Measurements from ENCODE around the gene PAM16. TPM values are rescaled to one million over a fixed set of nuclear protein-coding genes. Genes with fewer than 3 reads are reported as not detected.

Gene PAM16
- total RNA-seq, 1 donor from 2014 or later, result 48.6 TPM

DNA sequence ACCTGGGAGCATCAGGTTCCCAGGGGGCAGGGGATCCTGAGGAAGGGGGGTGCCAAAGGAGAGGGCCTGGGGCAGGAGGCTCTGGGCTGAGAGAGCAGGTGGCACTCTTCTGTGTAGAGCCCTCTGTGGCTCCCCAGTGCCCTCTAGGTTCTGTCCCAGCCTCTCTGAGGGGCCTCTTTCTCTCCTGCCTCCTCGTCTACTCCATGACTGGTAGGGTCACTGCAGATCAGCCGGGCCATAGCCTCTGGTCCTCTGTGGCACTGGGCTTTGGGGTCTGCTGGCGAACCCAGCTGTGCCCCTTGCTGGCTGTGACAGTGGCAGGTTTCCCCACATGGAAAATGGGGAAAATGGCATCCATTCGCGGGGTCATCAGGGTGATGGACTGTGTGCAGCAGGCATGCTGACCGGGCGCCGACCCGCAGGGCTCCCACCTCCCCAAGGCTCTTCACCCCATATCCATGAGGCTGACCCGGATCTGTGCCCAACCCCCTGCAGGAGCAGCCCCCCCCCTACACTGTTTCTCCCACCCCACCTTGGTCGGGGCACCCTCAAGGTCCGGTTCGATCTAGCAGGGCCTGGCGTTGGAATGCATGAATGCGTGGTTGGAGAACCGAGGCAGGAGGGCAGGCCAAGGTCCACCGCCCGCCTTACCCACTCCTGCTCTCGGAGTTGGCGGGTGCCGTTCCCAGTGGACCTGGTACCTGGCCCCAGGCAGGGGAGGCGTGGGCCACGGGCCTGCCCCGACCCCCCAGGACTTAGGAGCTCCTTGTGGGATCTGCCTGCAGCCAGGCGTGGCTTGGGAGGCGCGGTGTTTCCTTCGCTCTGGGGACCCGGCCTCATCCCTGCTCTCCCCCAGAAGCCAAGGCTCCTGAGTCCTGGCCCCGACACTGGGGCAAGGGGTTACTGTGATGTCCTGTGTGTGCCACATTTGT lies 28.7 kb downstream of the PAM16 start:
- intact Hi-C loops (cut with micrococcal nuclease), result no loop called here

DNA sequence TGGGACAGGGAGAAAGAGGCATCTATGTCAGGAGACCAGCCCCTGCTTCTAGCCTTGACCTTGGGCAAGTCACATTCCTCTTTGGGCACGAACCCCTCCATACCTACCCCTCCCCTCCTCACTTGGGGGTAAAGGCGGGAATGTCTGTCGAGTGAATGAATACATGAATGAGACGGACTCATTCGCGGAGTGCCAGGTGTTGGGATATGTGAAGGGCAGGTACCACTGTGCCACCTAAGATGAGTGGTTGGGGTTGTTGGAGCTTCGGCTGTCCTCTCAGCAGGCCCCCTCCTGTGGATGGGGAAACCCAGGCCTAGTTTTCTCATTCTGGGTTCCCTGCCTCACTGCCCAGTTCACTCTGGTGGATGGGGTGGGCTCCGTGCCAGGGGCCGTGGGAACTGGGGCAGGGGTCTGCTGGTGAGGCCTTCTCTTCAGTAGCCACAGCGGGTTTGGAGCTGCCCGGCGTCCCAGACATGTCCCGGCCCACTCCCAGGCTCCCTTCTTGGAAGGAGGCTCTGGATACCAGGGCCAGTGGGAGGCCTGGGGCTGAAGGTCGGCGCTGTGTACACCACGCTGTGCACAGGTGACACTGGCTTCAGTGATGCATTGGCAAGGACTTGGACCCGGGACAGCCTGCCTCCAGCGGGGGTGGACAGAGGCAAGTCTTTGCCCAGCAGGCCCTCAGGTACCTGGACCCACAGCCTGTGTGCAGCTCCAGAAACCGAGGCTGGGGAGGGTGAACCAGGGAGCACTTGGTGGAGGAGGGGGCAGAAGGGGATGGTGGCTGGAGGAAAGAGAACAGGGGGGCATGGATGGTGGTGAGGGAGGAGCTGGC lies 29.6 kb downstream of the PAM16 start:
- intact Hi-C loops (cut with micrococcal nuclease), result no loop called here

DNA sequence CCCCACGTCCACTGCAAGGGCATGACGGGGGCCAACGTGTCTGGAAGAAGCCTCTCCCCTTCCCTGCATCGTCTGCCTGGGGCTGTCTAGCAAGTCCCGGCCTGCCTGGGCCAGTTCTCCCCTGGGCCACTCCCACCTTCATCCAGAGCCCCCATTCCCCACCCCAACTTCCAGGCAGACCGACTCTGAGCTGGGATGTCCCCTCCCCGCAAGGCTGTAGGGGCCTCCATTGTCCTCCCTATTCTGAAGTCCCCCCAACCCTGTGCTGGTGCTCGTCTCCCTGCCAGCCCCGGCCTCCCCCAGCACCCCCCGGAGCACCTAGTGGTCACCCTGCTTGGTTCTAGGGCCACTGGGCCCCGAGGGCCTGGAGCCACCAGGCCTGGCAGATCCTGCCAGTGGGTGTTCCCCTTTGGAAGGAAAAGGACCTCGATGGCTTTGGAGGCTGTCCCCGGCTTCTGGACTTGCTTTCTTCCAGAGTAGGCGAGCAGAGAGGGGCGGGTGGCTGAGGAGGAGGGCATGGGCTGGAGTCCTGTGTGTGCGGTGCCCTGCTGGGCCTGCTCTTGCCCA lies 30.5 kb downstream of the PAM16 start:
- intact Hi-C loops (cut with micrococcal nuclease), result no loop called here

DNA sequence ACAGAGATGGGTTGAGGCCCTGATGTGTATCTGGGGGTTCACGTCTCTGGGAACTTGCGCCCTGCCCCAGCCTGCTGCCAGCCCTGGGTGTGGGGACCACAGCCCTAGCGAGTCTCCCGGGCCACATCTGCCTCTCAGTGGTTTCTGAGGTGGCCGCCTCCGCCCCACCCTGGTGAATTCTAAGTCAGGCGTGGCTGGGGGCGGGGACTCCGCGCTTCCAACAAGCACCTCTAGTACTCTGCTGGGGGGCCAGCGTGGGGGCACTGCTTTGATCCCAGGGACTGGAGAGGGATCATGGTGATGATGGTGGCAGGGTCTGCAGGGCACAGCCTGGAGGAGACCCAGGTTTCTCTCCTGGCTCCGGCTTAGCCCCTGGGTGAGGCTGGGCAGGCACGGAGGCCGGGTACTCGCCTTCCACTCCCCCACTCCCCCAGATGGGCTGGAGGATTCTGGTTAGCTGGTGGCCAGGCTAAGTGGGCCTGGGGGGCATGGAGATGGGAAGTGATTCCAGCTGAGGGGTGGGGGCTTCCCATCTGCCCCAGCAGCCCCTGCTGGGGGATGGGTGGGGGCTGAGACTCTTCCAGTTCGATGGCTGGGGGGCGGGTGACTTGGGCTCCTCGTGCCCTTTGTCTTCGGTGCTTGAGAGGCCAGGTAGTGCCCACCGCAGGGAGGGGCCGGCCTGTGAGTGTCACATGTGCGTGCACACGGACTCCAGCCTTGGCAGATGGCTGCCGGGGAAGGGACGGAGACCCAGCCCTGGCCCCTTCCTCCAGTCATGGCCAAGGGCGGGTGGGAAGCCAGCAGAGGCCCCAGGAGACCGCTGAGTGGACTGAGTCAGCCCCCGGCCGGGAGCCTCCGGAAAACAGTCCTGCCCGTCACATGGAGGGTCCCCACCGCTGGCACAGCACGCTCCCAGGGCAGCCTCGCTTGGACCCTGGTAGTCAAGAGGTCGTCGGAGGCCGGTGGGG lies 31.4 kb downstream of the PAM16 start:
- intact Hi-C loops (cut with micrococcal nuclease), result no loop called here

DNA sequence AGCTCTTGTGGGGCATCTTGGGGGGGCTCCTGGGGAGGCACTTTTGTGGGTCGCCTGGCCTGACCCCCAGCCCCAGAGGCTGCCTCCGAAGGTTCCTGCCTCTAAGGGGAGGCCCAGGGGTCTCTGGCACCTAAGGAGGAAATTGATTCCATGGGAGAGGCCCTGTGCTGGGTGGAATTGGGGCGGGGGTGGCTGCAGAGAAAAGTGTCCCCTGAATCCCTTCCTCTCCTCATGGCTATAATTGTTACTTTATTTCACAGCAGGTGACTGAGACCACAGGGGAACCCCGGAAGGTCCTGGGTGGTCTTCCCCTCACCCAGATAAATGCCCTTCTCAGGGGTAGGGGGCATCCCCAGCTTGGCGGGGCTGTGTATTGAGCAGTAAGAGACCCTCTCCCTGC lies 32.2 kb downstream of the PAM16 start:
- intact Hi-C loops (cut with micrococcal nuclease), result no loop called here

DNA sequence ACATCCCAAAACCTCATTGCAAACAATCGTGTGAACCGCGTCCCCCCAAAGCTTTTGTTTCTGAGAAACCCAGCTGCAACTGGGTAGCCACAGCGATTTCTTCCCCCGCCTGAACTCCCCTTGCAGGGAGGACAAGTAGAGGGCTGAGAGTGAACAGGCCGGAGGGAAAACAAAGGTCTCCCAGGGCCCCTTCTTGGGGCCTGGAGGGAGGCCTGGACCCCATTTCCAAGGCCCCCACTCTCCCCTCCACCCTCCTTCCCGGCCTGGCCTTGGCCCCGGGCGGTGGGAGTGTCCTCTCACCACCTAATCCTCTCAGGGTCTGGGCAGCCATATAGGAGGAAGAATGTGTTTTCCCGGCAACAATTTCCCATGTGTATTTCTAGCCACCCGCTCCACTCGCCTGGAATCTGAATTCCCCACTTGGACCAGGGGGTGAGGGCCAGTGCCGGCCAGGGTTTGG lies 32.6 kb downstream of the PAM16 start:
- intact Hi-C loops (cut with micrococcal nuclease), result no loop called here

DNA sequence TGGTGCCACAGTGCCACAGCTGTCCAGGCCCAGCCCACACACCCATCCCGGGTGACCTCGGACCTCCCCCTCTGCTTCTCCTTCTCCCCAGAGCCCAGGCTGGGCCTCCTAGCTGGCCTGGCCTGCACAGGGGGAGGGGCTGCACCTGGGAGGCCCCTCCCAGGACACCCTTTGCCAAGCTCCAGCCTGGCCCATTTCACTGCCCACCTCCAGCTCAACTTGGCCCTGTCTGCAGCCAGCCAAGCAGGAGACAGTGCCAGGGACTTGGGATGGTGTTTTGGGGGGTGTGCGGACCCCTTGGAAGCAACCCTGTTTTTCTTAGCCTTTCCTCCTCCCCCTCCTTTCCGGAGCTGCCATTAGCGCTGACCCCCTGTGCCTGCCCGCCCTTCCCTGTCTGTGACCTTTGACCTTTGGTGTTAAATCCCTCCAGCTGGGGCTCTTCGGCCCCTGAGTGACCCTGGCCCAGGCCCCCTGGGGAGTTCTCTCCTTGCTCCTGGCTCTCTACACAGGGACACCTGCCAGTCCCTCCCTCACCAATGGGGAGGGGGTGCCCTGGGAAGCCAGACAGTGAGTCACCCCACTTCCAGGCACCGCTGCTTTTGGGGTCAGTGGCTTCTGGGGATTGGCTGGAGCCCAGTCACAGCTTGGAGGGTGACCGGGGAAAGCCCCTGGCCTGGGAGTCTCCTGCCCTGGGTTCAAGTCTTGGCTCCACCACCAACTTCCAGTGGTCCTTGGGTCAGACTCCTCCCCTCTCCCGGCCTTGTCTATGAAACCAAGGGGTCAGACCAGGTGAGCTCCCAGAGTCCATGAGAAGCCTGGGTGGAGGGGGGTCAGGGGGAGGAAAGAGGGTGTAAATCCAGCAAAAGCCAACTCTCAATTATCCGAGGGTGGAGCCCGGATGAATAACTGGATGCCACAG lies 33.3 kb downstream of the PAM16 start:
- intact Hi-C loops (cut with micrococcal nuclease), result no loop called here

DNA sequence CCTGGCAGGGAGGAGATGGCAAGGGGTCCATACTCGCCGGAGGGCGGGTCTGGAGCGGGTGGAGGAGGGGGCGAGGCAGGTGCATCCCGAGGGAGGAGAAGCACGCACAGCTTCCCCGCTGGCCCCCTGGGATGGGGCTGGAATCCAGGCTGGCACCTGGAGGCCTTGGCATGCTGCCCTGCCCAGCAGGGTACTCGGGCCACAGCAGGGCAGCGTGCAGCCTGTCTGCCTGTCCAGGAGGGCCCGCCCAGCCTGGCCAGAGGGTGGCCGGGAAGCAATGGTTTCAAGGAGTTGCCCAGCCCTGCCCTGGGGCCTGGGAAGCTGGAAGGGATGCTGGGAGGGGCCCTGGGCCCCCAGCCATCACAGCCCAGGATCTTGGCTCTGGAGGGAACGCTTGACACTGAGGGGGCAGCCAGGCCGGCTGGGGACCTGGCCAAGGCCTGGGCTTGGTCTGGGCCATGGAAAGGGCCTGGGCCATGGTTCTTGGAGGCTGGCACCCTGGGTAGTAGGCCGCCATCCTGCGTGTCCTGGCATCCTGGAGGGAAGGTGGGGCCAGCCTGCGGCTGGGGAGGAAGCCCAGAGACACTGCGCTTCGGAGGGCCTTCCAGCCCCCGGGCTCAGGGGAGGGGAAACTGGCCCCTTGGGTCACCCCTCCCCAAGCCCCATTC lies 34.1 kb downstream of the PAM16 start:
- intact Hi-C loops (cut with micrococcal nuclease), result no loop called here

DNA sequence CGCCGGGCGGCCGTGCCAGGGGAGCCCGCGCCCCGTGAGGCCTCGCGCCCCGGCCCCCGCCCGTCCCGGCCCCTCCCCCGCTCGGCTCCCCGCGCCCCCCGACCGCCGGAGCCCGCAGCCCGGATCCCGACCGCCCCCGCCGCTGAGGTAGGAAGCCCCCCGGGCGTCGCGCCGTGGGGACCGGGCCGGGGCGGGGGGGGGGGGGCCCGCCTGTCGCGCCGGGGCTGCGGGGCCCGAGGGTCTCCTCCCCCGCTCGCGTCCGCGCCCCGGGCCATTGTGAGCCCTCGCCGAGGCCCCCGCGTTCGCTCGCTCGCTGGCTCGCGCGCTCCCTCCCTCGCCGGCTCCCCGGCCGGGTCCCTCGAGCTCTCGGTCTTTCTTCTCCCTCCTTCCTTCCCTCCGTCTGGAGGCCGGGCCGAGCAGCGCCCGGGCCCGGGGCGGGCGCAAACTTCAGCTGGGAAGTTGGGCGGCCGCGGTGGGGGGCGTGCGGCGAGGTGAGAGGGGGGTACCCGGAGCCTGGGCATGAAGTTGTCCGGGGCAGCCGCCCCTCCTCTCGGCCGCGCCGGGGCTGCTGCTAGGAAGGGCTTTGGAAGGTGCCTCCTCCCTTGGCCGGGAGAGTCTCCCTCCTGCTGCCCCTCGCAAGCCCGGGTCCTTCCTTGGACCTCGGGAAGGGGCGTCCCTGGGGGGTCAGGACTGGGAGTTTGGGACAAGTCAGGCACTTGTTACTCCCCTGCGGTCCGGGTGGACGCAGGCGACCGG lies 34.8 kb downstream of the PAM16 start:
- intact Hi-C loops (cut with micrococcal nuclease), result no loop called here

DNA sequence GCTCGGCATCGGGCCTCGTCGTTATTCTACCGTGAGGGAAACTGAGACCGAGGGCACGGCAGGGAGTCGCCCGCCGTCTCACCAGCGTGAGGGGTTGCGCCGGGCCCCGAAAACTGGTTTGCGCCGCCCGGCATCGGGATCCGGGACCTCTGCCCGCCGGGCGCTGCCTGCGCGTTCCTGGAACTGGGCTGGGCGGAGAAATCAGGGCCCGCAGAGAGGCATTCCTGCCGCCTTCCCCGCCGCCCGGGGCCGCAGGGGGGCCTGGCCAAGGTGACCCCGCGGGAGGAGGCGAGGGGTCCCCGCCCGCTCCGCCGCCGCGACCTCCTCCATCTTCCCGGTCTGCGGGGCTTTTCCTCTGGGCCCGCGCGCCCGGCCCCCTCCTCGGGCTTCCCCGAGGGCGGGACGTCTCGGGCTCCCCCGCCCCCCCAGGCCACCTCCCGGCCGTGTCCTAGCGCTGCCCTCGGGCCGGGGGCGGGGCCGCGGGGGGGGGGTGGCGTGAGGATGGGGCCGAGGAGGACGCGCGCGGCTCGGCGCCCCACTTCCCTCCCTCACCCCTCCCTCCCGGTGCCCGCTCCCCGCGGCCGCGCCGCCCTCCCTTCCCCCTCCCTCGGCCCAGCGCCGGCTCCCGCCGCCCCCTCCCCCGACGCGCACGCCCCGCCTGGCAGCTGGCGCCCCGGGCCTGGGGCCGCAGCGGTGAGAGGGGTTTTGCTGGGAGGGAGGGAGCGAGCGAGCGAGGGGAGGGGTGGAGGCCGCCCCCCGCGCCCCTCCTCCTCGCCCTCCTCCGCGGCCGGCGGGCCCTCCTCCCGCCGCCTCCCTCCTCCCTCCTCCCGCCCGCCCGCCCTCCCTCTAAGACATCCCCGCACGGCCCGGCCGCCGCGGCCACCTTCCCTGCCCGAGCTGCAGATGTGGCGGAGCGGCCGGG lies 35.7 kb downstream of the PAM16 start, which contains the start of gene GLIS2:
GLIS2 (plus strand) TSS at position 882 of the 922 bp plus-strand sequence. CDS start 16,214 bp downstream, outside the sequence.
- intact Hi-C loops (cut with micrococcal nuclease), result loop anchor here (1.0 kb wide), 1 partner anchor 8 kb away; no protein-coding TSS in a partner anchor

DNA sequence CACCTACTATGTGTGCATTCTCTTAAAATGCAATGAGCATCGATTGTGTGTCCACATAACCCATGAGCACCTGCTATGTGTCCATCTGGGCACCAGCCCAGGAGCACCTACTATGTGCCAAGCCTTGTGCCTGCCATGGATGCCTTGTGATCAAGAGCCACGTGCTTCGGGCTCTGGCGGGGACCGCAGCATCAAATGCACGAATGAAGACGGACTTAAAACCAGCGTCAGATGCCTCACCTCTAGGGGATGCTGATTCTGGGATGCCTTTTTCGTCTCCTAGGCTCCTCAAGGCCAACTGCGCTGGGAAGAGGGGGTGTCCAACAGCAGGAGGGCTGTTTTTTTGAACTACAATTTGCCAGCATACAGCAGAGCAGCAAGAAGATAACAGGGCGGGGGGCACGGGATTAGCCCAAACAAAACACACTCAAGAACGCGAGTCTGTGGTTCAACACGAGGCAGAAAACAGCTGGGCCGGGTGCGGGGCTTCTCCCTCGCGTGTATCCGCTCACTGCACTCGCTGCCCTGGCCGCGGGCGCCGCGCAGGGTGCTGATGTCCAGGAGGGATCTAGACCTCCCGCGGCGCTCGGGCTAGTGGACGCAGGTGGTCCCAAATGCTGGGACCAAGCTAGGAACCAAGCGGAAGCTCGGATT lies 36.5 kb downstream of the PAM16 start:
- intact Hi-C loops (cut with micrococcal nuclease), result loop anchor here (1.0 kb wide), 1 partner anchor 7 kb away; no protein-coding TSS in a partner anchor

DNA sequence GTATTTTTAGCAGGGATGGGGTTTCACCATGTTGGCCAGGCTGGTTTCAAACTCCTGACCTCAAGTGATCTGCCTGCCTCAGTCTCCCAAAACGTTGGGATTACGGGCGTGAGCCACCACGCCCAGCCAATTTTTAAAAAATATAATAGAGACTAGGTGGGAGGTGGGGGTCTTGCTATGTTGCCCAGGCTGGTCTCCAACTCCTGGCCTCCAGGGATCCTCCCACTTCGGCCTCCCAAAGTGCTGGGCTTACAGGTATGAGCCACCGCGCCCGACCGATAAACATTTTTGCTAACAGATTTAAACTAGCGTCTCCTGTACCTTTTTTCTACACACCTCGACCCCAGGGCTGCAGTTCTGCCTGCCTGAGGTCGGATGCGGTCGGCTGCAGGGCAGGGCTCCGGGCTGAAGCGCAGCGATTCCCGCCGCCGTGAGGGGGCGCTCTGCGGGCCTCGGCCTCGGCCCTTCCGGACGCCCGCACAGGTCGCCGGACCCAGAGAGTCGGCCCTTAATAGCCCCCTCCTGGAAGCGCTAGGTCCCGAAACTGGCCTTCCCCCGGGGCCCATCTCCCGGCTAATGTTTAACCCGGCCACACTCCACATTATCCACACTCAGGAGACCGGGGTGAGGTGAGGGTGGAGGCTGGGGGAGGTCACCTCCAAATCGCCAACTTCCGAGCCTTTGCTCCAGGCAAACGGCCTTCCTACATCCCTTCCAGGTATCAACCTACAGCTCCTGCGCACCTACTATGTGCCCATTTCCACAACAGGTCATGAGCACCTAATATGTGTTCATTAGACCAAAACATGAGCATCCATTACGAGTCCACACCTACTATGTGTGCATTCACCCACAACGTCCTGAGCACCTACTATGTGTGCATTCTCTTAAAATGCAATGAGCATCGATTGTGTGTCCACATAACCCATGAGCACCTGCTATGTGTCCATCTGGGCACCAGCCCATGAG lies 37.3 kb downstream of the PAM16 start:
- intact Hi-C loops (cut with micrococcal nuclease), result no loop called here

DNA sequence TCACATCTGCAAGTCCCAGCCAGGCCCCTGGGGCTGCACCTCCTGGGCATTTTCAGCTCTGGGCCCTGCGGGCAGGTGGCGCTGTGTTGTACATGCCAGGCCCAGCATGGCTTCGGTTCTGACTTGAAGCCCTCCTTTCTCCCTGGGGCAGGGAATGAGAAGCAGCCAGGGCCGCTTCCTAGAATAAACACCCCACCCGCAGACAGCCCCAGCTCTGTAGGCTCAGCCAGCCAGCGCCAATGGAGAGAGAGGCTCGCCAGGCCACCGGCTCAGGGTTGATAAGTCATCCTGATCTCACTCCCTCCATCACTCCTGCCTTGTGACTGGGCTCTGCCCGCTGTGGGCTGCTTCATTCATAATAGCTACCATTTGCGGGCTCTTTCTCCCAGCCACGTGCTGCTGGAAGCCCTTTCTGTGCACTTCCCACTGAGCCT lies 41.3 kb downstream of the PAM16 start:
- intact Hi-C loops (cut with micrococcal nuclease), result loop anchor here (5.0 kb wide), 4 partner anchors 128 to 1253 kb away; partner anchors contain the start of genes ADCY9, GLYR1 and UBN1

DNA sequence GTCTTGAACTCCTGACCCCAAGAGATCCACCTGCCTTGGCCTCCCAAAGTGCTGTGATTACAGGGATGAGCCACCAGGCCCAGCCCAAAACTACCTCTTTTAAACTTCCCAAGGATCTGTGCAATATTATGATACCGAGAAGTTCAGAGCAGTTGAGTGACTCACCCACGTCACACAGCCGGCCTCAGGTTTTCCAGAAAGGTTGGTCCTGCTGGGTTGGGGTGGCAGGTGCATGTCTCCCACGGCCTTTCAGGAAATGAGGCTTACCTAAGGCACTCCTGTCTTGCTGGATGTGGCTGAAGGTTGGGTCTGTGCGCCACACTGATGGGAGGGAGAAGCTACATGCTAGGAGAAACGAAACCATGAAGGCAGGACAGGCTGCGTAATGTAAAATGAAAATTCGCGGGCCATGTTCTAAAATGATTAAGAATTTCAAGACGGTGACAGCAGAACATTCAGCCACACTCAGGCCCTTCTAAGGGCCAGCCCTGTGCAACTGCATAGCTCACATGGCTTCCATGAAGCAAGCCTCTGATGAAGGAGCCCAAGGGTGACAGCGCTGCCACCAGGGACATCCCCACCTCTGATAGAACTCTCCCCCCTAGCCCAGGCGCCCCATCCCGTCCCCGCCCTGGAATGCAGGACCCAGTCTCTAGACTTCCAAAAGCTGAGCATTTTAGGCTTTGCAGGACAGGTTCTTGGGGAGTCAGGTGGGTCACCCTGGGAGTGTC lies 41.9 kb downstream of the PAM16 start:
- intact Hi-C loops (cut with micrococcal nuclease), result loop anchor here (5.0 kb wide), 4 partner anchors 127 to 1252 kb away; partner anchors contain the start of genes ADCY9, GLYR1 and UBN1
